H1 (cell line): Measurements from ENCODE around the gene TXNDC8. TPM values are rescaled to one million over a fixed set of nuclear protein-coding genes. Genes with fewer than 3 reads are reported as not detected.

Experiments
- BCL11A ChIP-seq, 2 experiments: IDR thresholded peaks; one replicate each; pipeline ENCODE4 v1.6.1; 2011; ENCODE audit warnings: low read depth in 2 of 2, low read length in 2 of 2, mild to moderate bottlenecking in 2 of 2
- BRCA1 ChIP-seq: IDR thresholded peaks from 2 replicates; pipeline ENCODE4 v1.6.1; 2012; ENCODE audit warnings: low read depth, low read length, improper control_type of control experiment
- CBX5 ChIP-seq: fragments of 300-800, 300-1000 bp; sonication (generic); IDR thresholded peaks from 2 replicates; pipeline ENCODE4 v1.7.1; 2016; ENCODE audit warnings: antibody characterized with exemption, low read length, low read depth
- CHD7 ChIP-seq: fragments of 300-600 bp; sonication (generic); IDR thresholded peaks from 2 replicates; pipeline ENCODE4 v1.7.1; 2012; ENCODE audit warnings: low read length, moderate library complexity, mild to moderate bottlenecking, inconsistent platforms; ENCODE audit not compliant: insufficient replicate concordance
- HDAC2 ChIP-seq, 2 experiments: fragments of 300-600 bp in 1 of 2; sonication (generic) in 1 of 2; IDR thresholded peaks; 2 replicates each; pipeline ENCODE4 v1.6.1; 2011 to 2012; ENCODE audit warnings: low read depth in 2 of 2, low read length in 2 of 2, mild to moderate bottlenecking in 2 of 2, moderate library complexity in 2 of 2, borderline replicate concordance in 1 of 2, inconsistent platforms in 1 of 2
- JUND ChIP-seq: IDR thresholded peaks from 2 replicates; pipeline ENCODE4 v1.6.1; 2011; ENCODE audit warnings: mild to moderate bottlenecking, improper control_type of control experiment, low read length
- KDM4A ChIP-seq: IDR thresholded peaks from one replicate; pipeline ENCODE4 v1.7.1; 2012; ENCODE audit warnings: low read depth, mild to moderate bottlenecking, moderate library complexity, low read length, inconsistent platforms; ENCODE audit not compliant: severe bottlenecking
- SRF ChIP-seq: IDR thresholded peaks from 2 replicates; pipeline ENCODE4 v1.6.1; 2011; ENCODE audit warnings: mild to moderate bottlenecking, low read depth, low read length, moderate library complexity
- YY1 ChIP-seq: IDR thresholded peaks from 2 replicates; pipeline ENCODE4 v1.6.1; 2011; ENCODE audit warnings: low read depth, mild to moderate bottlenecking, low read length
- ZNF274 ChIP-seq: IDR thresholded peaks from 2 replicates; pipeline ENCODE4 v1.7.0; 2012; ENCODE audit warnings: low read length, borderline replicate concordance; ENCODE audit errors: extremely low read depth
- polyA plus RNA-seq, 7 experiments: library from polyadenylated mRNA; depleted of rRNA in 3 of 7; stranded (reverse) in 5 of 7; unstranded in 2 of 7; fragments of >200 nt in 5 of 7; fragments of 200-250 nt in 2 of 7; gene quantifications; 1 replicate in 5 of 7; 2 replicates in 1 of 7; 4 replicates in 1 of 7; pipeline versions ENCODE4 v1.2.1 to v1.2.3, GENCODE V29; 2011 to 2013; ENCODE audit warnings: missing spikeins in 2 of 7, mixed read lengths in 2 of 7
- total RNA-seq: library from RNA; stranded (reverse); fragmentation: NEBNext Ultra II Directional; extraction: Animal tissue kit (Norgen Biotek cat#: 25700); gene quantifications from 2 replicates; pipeline ENCODE4 v1.2.1, GENCODE V29; 2021
- TF ChIP-seq, protein P1 (sequence below): IDR thresholded peaks from 2 replicates; pipeline ENCODE4 v1.6.1; 2011; ENCODE audit warnings: low read depth, mild to moderate bottlenecking, low read length; ENCODE audit not compliant: insufficient read depth

Gene TXNDC8
- total and polyA plus RNA-seq, 2 of the 8 experiments (the other 6 are each of a cell fraction or from before 2014, with no cell fraction given): not detected

GRCh38 chr9:110276781-110277180 lies 60.9 kb downstream of the TXNDC8 start (continued):
- no peak for TF ChIP-seq CHD7
- TF ChIP-seq BCL11A (IDR thresholded peaks at IDR 0.05; ENCODE audit: low read depth in 2 of 2, low read length in 2 of 2): no peak
- TF ChIP-seq ZNF274: no peak
- TF ChIP-seq CBX5: no peak
- TF ChIP-seq, protein P1, sequence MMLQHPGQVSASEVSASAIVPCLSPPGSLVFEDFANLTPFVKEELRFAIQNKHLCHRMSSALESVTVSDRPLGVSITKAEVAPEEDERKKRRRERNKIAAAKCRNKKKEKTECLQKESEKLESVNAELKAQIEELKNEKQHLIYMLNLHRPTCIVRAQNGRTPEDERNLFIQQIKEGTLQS: no peak
- no peak for TF ChIP-seq JUND
- TF ChIP-seq SRF: no peak
- TF ChIP-seq HDAC2 (IDR thresholded peaks at IDR 0.05; ENCODE audit: borderline replicate concordance in 1 of 2, low read depth in 2 of 2, low read length in 2 of 2): no peak
- TF ChIP-seq BRCA1: no peak
- no peak for TF ChIP-seq KDM4A
- TF ChIP-seq YY1: no peak
